Naive thymus-derived CD8-positive, alpha-beta T cell (primary cell): ENCODE data around the gene SATL1. TPM values are rescaled to one million over a fixed set of nuclear protein-coding genes. Genes with fewer than 3 reads are reported as not detected.
A peak's percentile ranks its signal among the peaks of the same experiment; 100 is the strongest.

Experiments
- ATAC-seq, 2 donors: fragments of 150-1000 bp; cut with Tn5 transposase in 1 of 2; sonication (Bioruptor Pico), chemical (Tn5 transposase) in 1 of 2; 1 replicate in 1 of 2; 2 replicates in 1 of 2; pipeline ENCODE4 v1.10.0; 2021; ENCODE audit warnings: mild to moderate bottlenecking in 2 of 2, moderate library complexity in 2 of 2
- POLR2A ChIA-PET: fragments of 350-600 bp; sonication (Branson Sonifier 250); formaldehyde crosslinking; loops from one replicate; lab custom pipeline; 2021; ENCODE audit warnings: antibody characterized with exemption; lab: Charles Lee
- DNase-seq, 10 donors: peaks; one replicate each; pipeline versions ENCODE4 v3.0.0 to v3.0.0-alpha.2; 2020 to 2022
- H3K27ac Mint-ChIP-seq, 10 donors: one replicate each; pipeline ENCODE4 v1.8.0; 2020 to 2022; ENCODE audit warnings: mild to moderate bottlenecking in 10 of 10, mixed read lengths in 10 of 10, moderate library complexity in 4 of 10, inconsistent platforms in 1 of 10
- H3K27me3 Mint-ChIP-seq, 5 donors: one replicate each; pipeline ENCODE4 v1.8.0; 2021 to 2022; ENCODE audit warnings: mixed read lengths in 5 of 5
- H3K36me3 Mint-ChIP-seq, 3 donors: one replicate each; pipeline ENCODE4 v1.8.0; 2020 to 2022; ENCODE audit warnings: mixed read lengths in 3 of 3, mild to moderate bottlenecking in 2 of 3, inconsistent platforms in 1 of 3
- H3K4me1 Mint-ChIP-seq, 4 donors: one replicate each; pipeline ENCODE4 v1.8.0; 2021 to 2022; ENCODE audit warnings: mixed read lengths in 4 of 4
- H3K4me3 Mint-ChIP-seq, 10 donors: one replicate each; pipeline ENCODE4 v1.8.0; 2020 to 2022; ENCODE audit warnings: mild to moderate bottlenecking in 10 of 10, mixed read lengths in 10 of 10, moderate library complexity in 6 of 10, inconsistent platforms in 1 of 10
- H3K9me3 Mint-ChIP-seq, 9 donors: one replicate each; pipeline ENCODE4 v1.8.0; 2020 to 2022; ENCODE audit warnings: mixed read lengths in 9 of 9, mild to moderate bottlenecking in 3 of 9, inconsistent platforms in 1 of 9, moderate library complexity in 1 of 9
- polyA plus RNA-seq, 3 donors: library from polyadenylated mRNA; unstranded; fragments of 300-500 nt; fragmentation: Illumina TruSeq; gene quantifications; one replicate each; pipeline ENCODE4 v1.2.3, GENCODE V29; 2021
- total RNA-seq, 8 experiments: library from RNA in 2 of 8; stranded (reverse) in 2 of 8; gene quantifications; one replicate each; pipeline ENCODE4 v1.2.3 and lab custom pipeline; 2021 to 2026

The SATL1 gene
- total and polyA plus RNA-seq, 5 experiments from 2014 or later: not detected

DNA sequence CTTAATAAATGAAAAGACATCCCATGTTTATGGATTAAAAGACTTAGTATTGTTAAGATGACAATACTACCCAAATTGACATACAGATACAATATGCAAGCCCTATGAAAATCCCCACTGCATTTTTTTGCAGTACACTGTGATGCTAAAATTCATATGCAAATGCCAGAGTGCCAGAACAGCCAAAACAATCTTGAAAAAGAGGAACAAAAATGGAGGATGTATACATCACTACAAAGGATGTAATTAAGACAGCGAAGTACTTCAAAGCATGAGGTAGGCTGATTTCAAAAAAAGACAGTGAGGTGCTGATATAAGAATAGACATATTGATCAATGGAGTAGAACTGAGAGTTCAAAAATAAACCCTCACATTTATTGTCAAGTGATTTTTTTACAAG lies 47.3 kb downstream of the SATL1 start:
- Mint-ChIP-seq H3K4me3 (no peak overlapping the region), H3K4me1 (no peaks in the 10 kb centered on the region), H3K9me3 (peaks cover 0 to 12% (median 3%) of the 10 kb centered on the region in 9 donors), H3K27me3 (peaks cover 0 to 14% (median 2%) of the 10 kb centered on the region in 5 donors), H3K27ac (no peak overlapping the region), H3K36me3 (peaks cover 0 to 5% (median 0%) of the 10 kb centered on the region in 3 donors)
- ATAC-seq: no peak
- POLR2A ChIA-PET: no interaction called here
- no peak for DNase-seq

DNA sequence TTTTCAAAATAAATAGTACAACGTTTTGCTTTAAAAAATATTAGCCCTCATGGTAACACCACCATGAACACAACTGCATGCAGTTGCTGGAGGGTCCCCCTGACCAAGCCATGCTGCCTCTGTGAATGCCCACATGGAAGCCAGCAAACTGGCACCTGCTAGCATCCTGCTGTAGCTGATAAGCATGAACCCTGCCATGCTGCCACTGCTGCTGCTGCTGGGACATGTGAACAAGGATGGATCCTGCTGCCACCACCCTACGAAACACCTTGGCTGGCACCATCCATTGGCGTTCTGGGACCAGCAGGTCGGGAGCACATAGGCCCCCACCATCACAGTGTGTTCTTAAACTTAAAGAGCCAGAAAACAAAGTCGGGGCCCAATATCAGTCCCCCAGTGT lies 83.9 kb downstream of the SATL1 start:
- DNase-seq: no peak
- H3K4me1 Mint-ChIP-seq: no peaks in the 10 kb centered on the region
- H3K36me3 Mint-ChIP-seq: no peaks in the 10 kb centered on the region
- no peak for ATAC-seq
- H3K4me3 Mint-ChIP-seq: no peak overlapping the region
- H3K27me3 Mint-ChIP-seq: no peaks in the 10 kb centered on the region
- peaks cover 0 to 12% (median 0%) of the 10 kb centered on the region in 9 donors for H3K9me3 Mint-ChIP-seq
- no peak overlapping the region for H3K27ac Mint-ChIP-seq
- POLR2A ChIA-PET: no interaction called here

DNA sequence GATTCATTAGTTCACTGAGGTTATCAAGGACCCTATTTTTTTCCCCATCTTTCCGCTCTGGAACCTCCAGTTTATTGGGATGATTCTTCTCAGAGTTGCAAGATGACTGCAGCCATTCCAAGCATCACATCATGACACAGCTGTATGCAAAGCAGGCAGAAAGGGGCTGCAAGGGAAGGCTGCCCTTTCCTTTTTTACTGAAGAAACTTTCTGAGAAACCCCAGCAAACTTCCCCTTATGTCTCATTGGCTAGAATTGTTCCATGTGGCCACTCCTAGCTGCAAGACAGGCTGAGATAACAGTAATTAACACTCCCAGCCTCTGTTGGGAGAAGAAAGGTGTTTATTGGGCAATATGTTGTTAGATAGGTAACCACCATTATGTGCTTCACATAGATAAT lies 102.6 kb downstream of the SATL1 start:
- Mint-ChIP-seq H3K9me3 (peaks cover 0 to 3% (median 0%) of the 10 kb centered on the region in 9 donors), H3K27ac (no peak overlapping the region), H3K36me3 (no peaks in the 10 kb centered on the region), H3K4me1 (no peaks in the 10 kb centered on the region), H3K4me3 (no peak overlapping the region), H3K27me3 (no peaks in the 10 kb centered on the region)
- DNase-seq (no peak), ATAC-seq (no peak)
- POLR2A ChIA-PET: no interaction called here

DNA sequence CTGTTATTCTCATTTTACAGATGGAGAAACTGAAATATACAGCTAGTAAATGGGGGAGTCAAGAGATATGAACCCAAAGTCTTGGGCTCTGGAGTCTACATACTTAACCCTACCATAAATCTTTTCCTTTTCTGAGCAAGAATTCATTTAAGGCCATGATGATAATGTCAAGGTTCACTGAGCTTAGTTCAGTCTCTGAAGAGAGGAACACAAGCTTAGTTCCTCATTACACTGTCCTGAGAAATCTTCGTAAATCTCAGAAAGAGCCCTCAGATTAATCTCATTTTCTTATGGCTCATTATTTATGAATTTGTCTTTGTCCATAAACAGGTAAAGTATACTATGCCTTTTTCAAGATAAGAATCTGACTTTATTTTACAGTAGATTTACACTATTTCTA lies 104.2 kb downstream of the SATL1 start:
- peaks cover 0 to 3% (median 0%) of the 10 kb centered on the region in 3 donors for H3K36me3 Mint-ChIP-seq
- POLR2A ChIA-PET: no interaction called here
- H3K4me1 Mint-ChIP-seq: no peaks in the 10 kb centered on the region
- peaks cover 0 to 3% (median 0%) of the 10 kb centered on the region in 9 donors for H3K9me3 Mint-ChIP-seq
- ATAC-seq (no peak), DNase-seq (no peak)
- no peak overlapping the region for H3K27ac Mint-ChIP-seq
- no peak overlapping the region for H3K4me3 Mint-ChIP-seq
- peaks cover 0 to 5% (median 4%) of the 10 kb centered on the region in 5 donors for H3K27me3 Mint-ChIP-seq

DNA sequence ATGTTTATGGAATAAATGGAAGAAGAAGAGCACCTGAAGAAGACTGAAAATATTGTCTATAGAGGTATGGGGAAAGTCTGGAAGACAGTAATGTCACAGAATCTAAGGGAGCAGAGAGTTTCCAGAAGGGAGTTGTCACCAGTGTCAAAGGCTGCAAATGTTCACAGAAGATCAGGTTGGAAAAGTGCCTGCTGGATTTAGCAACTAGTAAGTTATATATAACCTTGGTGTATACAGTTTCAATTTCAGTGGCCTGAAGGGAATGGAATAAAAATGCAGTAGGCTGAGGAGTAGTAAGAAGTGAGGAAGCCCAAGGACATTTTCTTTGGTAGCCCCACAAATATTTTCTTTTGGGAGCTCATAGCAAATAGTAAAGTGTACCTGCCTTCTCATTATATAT lies 107.2 kb downstream of the SATL1 start:
- DNase-seq (no peak), ATAC-seq (no peak)
- Mint-ChIP-seq H3K4me1 (no peaks in the 10 kb centered on the region), H3K27ac (no peak overlapping the region), H3K9me3 (peaks cover 0 to 4% (median 0%) of the 10 kb centered on the region in 9 donors), H3K36me3 (peaks cover 0 to 4% (median 0%) of the 10 kb centered on the region in 3 donors), H3K27me3 (peaks cover 0 to 10% (median 4%) of the 10 kb centered on the region in 5 donors), H3K4me3 (no peak overlapping the region)
- POLR2A ChIA-PET: no interaction called here

DNA sequence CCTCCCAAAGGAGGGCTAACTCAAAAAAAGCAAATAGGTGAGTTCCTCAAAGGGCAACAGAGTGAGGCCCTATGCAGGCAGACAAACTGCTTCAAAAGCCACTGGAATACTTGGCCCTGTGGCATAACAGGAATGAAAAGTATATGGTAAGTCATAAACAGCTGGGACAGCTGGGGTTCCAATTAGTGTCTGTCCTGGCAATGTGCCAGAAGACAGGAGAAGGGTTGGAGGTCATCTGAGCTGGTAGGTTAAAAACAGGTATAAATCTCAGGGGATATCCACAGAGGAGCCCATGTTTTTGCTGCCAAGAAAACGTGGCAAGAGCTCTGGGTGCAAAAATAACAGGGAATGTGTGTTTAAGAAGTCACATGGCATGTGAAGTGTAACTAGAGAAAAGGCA lies 128.3 kb downstream of the SATL1 start:
- H3K27ac Mint-ChIP-seq: no peak overlapping the region
- H3K4me3 Mint-ChIP-seq: no peak overlapping the region
- no peak for ATAC-seq
- DNase-seq: no peak
- H3K9me3 Mint-ChIP-seq: no peaks in the 10 kb centered on the region
- no peaks in the 10 kb centered on the region for H3K4me1 Mint-ChIP-seq
- POLR2A ChIA-PET: no interaction called here
- H3K27me3 Mint-ChIP-seq: peaks cover 0 to 1% (median 0%) of the 10 kb centered on the region in 5 donors
- no peaks in the 10 kb centered on the region for H3K36me3 Mint-ChIP-seq

DNA sequence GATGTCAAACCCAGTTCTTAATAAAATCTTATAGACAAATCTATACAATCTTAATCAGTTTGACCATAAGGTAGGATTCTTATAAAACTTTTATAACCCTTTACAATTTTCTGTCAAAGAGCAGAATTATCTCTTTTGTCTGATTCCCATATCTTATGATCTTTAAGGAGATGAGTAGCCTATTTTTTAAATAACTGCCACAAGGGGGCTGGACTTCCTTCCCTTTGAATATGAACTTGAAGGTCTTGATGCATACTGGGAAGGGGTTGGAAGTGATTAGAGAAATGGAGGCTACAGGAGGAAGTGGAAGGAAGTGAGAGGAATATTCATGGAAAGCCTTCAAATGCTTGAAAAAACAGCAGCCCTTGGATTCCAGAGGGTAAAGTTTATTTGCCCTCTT lies 128.8 kb downstream of the SATL1 start:
- Mint-ChIP-seq H3K4me1 (no peaks in the 10 kb centered on the region), H3K27me3 (peaks cover 0 to 1% (median 0%) of the 10 kb centered on the region in 5 donors), H3K4me3 (no peak overlapping the region), H3K27ac (no peak overlapping the region), H3K36me3 (no peaks in the 10 kb centered on the region), H3K9me3 (no peaks in the 10 kb centered on the region)
- ATAC-seq: no peak
- DNase-seq: no peak
- POLR2A ChIA-PET: no interaction called here

DNA sequence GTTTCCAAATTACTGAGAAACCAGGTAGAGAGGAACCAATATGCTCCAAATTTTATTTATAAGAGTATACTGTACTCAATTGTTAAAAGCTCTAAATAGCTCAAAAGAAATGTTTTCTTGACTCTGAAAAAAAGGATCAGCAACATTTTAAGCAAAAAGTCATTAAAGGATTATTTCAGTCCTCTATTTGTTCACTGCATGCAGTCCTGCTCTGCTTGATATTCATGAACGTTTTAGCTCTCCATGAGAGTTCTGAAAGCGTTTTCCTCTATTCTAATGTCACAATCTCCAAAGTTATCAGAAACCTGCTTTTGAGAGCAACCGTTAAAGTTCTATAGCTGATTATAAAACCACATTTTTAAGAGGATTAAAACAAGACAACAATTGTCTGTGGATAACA lies 129.4 kb downstream of the SATL1 start:
- H3K27me3 Mint-ChIP-seq: peaks cover 0 to 1% (median 0%) of the 10 kb centered on the region in 5 donors
- no peak overlapping the region for H3K27ac Mint-ChIP-seq
- POLR2A ChIA-PET: no interaction called here
- no peak for ATAC-seq
- no peaks in the 10 kb centered on the region for H3K36me3 Mint-ChIP-seq
- no peak for DNase-seq
- H3K9me3 Mint-ChIP-seq: no peaks in the 10 kb centered on the region
- no peaks in the 10 kb centered on the region for H3K4me1 Mint-ChIP-seq
- H3K4me3 Mint-ChIP-seq: no peak overlapping the region

DNA sequence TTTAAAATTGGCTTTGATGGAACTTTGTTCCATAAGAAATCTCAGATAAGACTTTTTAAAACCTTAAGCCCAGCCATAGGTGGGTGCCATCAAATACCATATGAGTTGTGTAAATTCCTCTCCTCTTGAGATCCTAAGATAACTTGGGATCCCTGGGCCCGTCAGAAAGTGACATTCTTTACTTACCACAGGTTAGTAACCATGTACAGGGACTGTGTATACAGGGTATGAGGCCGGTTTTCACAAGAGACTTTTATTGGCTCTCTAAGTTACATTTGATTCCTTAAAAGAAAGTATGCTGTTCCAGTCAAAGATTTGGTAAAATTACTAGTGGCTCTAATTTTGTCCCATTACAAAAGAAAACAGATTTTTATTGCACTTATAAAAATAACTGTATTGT lies 129.8 kb downstream of the SATL1 start:
- Mint-ChIP-seq H3K4me1 (no peaks in the 10 kb centered on the region), H3K36me3 (no peaks in the 10 kb centered on the region), H3K27me3 (peaks cover 0 to 1% (median 0%) of the 10 kb centered on the region in 5 donors), H3K4me3 (no peak overlapping the region), H3K9me3 (no peaks in the 10 kb centered on the region), H3K27ac (no peak overlapping the region)
- no peak for ATAC-seq
- POLR2A ChIA-PET: no interaction called here
- DNase-seq: no peak

DNA sequence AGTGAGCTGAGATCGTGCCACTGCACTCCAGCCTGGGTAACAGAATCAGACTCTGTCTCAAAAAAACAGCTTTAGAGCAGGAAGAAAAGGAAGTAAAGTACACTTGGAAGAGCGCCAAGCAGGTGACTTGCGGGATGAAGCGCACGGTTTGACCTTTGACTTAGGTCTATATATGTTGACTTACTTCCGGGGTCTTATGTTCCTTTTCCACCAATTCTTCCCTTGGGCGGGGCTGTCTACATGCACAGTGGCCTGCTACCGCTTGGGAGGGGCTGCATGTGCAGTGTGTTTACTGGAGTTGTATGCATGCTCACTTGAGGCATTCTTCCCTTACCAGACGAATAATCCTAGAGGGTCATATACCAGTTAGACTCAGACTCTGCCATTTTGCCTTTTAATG lies 131.3 kb downstream of the SATL1 start:
- POLR2A ChIA-PET: no interaction called here
- Mint-ChIP-seq H3K4me3 (no peak overlapping the region), H3K9me3 (no peaks in the 10 kb centered on the region), H3K27me3 (peaks cover 0 to 1% (median 0%) of the 10 kb centered on the region in 5 donors), H3K36me3 (no peaks in the 10 kb centered on the region), H3K27ac (no peak overlapping the region), H3K4me1 (no peaks in the 10 kb centered on the region)
- ATAC-seq (no peak), DNase-seq (no peak)

DNA sequence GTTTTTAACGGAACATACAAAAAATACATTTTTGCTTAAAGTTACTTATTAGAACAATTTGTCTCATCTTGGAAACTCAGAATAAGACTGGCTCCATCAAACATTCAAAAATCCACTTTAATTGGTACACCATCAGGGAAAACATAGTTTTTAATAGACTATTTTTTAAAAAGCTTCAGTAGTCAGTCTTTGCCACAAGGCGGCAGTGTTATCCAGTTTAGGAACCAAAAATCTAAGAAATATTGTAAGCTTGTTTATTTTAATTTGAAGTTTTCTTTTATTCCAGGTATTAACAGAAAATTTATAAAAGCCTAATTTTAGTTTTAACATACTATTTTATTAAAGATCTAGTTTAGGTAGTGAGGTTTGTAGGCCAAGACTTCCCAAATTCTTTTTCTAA lies 132.2 kb downstream of the SATL1 start:
- peak in 3 of 10 donors; percentile 2 to 7 (median 4) for DNase-seq
- Mint-ChIP-seq H3K9me3 (no peaks in the 10 kb centered on the region), H3K36me3 (no peaks in the 10 kb centered on the region), H3K27ac (no peak overlapping the region), H3K4me1 (no peaks in the 10 kb centered on the region), H3K4me3 (no peak overlapping the region), H3K27me3 (peaks cover 0 to 1% (median 0%) of the 10 kb centered on the region in 5 donors)
- no peak for ATAC-seq
- POLR2A ChIA-PET: no interaction called here

DNA sequence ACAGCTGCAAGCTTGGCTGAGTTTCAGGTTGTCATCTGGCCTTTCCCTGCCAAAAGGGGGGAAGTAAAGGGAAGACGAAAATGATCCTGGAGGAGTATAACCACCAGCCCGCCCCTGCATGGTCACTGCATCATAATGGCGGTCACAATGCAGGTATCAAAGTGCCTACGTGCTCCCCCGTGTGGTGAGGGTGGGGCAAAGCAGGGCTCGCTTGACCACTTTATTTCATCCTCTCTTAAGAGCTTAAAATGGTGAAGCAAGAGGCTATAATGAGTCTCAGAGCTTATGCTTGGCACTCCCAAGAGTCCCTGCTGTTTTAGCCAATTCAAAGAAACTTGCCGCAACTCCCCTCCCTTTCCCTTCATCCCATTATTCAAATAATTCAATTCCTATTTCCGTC lies 134.3 kb downstream of the SATL1 start:
- POLR2A ChIA-PET: no interaction called here
- ATAC-seq (no peak), DNase-seq (no peak)
- no peaks in the 10 kb centered on the region for H3K36me3 Mint-ChIP-seq
- H3K27ac Mint-ChIP-seq: no peak overlapping the region
- H3K4me1 Mint-ChIP-seq: no peaks in the 10 kb centered on the region
- no peaks in the 10 kb centered on the region for H3K27me3 Mint-ChIP-seq
- no peak overlapping the region for H3K4me3 Mint-ChIP-seq
- no peaks in the 10 kb centered on the region for H3K9me3 Mint-ChIP-seq

DNA sequence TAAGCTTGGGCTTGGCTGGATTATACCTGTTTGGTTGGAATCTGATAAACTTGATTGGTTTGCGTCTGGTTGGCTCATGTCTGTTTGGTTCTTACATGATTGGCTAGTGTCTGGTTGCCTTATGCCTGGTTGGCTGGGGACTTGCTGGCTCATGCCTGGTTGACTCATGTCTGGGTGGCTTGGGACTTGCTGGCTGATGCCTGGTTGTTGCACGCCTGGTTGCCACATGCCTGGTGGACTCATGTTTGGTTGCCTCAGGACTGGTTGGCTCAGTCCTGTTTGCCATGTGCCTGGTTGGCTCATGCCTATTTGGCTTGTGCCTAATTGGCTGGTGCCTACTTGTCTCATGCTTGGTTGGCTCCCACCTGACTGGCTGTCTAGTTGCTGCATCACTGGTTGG lies 135.4 kb downstream of the SATL1 start:
- ATAC-seq (no peak), DNase-seq (no peak)
- H3K4me1 Mint-ChIP-seq: no peaks in the 10 kb centered on the region
- H3K9me3 Mint-ChIP-seq: no peaks in the 10 kb centered on the region
- no peak overlapping the region for H3K27ac Mint-ChIP-seq
- POLR2A ChIA-PET: no interaction called here
- H3K27me3 Mint-ChIP-seq: no peaks in the 10 kb centered on the region
- H3K36me3 Mint-ChIP-seq: no peaks in the 10 kb centered on the region
- H3K4me3 Mint-ChIP-seq: no peak overlapping the region

DNA sequence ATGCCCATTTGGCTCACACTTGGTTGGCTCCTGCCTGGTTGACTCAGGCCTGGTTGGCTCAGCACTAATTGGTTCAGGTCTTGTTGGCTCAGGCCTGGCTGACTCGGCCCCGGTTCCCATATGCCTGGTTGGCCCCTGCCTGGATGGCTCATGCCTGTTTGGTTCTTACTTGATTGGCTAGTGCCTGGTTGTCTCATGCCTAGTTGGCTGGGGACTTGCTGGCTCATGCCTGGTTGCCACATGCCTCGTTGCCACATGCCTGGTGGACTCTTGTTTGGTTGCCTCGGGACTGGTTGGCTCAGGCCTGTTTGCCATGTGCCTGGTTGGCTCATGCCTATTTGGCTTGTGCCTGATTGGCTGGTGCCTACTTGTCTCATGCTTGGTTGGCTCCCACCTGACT lies 136.2 kb downstream of the SATL1 start:
- Mint-ChIP-seq H3K9me3 (no peaks in the 10 kb centered on the region), H3K4me1 (no peaks in the 10 kb centered on the region), H3K4me3 (no peak overlapping the region), H3K36me3 (no peaks in the 10 kb centered on the region), H3K27ac (no peak overlapping the region), H3K27me3 (no peaks in the 10 kb centered on the region)
- no peak for DNase-seq
- ATAC-seq: no peak
- POLR2A ChIA-PET: no interaction called here
